Inferior parietal cortex (tissue), 1 donor: ENCODE results near the gene INPP5F.
"Not testable (repeated sequence)": the region's sequence is repeated elsewhere in the genome, so short reads cannot be mapped to it uniquely, and the experiment has no call there.

ENCODE experiments used
- DNase-seq: peaks from one replicate; pipeline ENCODE4 v3.0.0-alpha.2; 2016; ENCODE audit errors: extremely low spot score

Gene INPP5F

GRCh38 chr10:119742947-119743648 is 17.2 kb downstream of the INPP5F start:
- DNase-seq, result no peak

DNA sequence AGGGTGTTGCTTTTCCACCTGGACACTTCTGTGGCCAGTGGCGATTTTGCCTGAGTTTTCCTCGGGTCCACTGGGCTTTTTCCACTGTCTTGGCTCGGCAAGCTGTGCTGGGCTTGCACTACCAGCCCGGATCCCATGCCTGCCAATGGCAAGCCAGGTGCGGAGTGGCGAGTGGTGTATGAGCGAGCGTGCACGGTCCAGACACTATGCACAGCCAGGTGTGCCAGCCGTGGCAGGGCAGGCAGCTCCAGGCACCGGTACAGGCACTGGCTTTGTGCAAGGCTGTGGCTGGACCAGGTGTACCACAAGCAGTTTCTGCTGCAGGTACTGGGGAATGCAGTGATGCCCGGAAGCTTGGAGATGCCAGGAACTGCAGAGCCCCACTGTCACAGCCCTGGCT is 22.1 kb downstream of the INPP5F start:
- no peak for DNase-seq

GRCh38 chr10:119748871-119749270 is 23.0 kb downstream of the INPP5F start:
- no peak for DNase-seq

- no peak for DNase-seq
Observed at GRCh38 chr10:119749455-119749854, 23.6 kb downstream of the INPP5F start.

GRCh38 chr10:119750391-119751230 is 24.8 kb downstream of the INPP5F start:
- DNase-seq, result peak; percentile 90

- DNase-seq, result no peak
Observed at GRCh38 chr10:119753309-119753708, 27.5 kb downstream of the INPP5F start.

DNA sequence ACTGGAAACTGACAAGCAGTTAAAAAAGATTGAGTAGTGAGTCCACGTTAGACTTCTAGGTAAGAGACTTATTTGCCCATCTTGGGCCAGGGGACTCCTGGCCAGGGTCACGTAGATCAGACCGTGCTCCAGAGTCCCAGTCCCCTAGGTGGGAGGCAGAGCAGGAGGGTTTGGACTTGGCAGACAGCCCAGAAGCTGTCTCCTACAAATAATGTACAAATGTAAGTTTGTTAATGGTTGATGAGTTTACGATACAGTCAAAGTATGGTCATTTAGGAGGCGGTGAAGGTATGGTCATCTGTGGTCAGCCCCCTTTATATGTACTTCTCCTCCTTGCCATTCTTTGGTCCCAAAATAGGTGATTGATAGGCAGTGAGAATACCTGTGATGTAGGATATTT is 28.2 kb downstream of the INPP5F start:
- no peak for DNase-seq

DNA sequence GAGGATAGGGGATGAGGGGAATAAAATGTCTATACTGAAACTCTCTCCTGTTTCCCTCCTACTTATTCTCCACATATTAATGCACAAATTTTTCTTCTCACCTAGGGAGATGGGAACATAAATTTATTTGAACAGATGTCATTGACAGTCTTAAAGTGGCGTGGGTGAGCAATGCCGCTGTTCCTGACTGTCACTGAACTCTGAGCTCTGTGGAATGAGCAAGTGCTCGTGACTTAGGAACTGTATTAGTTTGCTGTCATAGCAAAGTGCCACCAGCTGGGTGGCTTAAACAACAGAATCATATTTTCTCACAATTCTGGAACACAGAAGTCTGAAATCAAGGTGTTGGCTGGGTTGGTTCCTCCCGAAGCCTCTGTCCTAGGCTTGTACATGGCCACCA is 29.1 kb downstream of the INPP5F start:
- no peak for DNase-seq

GRCh38 chr10:119755446-119755845 is 29.6 kb downstream of the INPP5F start:
- no peak for DNase-seq

DNA sequence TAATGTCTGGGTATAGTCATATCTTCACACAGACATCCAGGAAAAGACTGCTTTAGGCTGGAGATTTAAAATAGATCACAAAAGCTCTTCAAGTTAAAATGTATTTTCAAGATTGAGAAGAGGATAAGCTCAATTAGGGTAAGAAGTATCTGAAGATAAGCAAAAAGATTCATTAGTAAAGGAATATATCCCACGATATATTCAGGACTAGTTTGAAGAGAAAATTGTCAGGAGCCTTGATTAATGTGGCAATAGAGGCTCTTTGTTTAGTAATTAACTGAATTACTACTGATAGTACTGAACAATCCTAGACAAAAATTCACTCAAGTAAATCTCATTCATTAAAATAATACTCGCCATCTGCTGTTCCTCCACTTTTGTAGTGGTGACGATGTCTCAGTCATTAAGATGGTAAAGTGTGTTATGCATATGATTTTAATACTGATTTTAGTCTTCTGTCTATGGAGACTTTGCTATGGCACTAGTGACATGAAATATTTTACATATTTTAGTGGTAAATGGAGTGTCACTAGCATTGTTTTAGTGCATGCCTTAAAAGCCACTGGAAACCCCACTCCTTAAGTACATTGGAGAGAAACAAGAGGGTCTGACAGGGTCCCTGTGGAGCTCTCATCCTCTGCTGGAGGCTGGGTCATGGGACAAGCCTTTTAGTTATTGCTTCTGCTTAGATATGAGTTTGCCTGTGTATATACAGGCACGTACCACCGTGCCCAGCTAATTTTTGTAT is 32.8 kb downstream of the INPP5F start:
- DNase-seq, result no peak

DNA sequence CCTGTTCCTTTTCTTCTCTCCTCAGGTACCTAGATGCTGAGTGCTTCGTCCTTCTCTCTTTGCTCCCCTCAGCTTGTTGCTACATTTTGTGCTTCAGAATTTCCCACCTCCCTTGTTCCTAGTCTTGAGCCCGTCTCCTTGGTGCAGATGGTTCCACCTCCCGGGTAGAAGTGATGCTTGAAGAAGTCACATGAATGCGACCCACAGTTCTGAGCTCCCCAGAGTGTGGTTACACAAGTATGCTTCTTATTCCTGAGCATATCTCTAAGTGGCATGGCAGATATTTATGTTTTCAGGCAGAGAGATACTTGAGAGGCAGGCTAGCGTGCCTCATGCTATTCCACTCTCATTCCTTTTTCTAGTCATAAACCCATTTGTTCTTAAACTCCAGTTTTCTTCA is 34.0 kb downstream of the INPP5F start:
- DNase-seq, result no peak

- DNase-seq, result no peak
Observed at GRCh38 chr10:119761106-119761505, 35.3 kb downstream of the INPP5F start.

DNA sequence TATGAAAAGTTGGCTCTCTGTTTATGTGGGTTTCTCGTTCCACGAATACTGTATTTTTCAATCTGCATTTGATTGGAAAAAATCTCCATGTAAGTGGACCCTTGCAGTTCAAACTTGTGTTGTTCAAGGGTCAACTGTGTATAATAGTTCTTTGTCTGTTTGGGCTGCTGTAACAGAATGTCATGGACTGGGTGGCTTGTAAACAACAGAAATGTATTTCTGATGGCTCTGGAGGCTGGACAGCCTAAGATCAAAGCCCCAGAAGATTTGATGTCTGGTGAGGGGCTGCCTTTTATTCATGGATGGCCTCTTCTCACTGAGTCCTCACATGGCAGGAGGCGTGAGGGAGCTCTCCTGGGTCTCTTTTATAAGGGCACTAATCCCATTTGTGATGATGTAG is 36.2 kb downstream of the INPP5F start:
- no peak for DNase-seq

DNA sequence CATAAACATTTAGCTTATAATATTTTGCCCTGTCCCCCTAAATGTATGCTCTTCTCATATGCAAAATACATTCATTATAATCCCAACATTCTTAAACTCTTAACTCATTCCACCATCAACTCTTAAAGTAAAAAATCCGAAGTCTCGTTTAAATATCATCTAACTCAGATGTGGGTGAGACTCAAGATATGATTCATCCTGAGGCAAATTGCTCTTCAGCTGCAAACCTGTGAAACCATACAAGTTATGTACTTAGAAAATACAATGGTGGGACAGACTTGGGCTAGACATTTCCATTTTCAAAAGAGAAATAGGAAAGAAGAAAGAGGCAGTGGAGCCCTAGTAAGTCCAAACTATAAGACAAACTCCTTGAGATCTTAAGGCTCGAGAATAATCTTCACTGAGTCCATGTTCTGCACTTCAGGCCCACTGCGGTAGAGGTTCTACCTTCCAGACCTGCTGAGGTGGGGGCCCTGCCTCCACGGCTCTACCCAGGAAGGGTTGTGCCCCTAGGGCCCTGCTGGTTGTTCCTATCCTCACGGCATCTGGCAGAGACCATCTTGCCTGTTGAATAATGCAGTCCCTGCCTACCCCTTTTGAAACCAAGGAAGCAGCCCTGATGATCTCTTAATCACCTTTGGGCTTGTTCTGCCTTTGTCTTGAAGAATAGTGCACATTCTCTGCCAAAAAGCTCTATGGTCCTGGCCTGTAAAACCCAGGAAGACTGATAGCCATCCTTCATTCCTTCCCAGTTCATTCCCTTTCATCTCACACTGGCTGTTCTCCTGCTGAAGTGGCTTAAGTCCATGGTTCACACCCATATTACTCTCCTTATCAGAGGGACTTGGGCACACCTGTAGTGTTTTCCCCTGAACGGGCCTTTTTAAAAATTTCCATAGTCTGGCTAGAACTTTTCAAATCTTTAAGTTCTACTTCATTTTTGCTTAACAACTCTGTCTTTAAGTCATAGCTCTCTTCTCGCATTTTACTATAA is 37.3 kb downstream of the INPP5F start:
- no peak for DNase-seq

- no peak for DNase-seq
Observed at GRCh38 chr10:119768455-119769094, 42.7 kb downstream of the INPP5F start.

DNA sequence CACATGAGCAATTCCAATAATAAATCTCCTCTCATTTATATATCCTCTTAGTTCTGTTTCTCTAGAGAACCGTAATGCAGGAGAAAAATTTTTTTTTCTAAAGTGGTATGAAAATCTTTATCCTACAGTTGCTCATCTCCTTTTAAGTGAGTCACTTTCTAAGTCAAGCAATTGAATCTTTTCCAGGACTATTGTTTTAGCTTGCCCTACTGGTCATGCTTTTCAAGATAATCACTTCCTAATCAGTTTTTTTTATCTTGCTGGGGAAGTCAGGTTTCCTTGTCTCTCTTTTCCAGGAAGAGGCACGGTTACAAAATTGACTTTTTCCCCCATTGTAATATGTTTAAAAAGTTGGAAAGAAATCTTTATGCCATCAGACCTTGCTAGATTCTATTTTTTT is 44.0 kb downstream of the INPP5F start:
- no peak for DNase-seq

- DNase-seq, result no peak
Observed at GRCh38 chr10:119770928-119771327, 45.1 kb downstream of the INPP5F start.

DNA sequence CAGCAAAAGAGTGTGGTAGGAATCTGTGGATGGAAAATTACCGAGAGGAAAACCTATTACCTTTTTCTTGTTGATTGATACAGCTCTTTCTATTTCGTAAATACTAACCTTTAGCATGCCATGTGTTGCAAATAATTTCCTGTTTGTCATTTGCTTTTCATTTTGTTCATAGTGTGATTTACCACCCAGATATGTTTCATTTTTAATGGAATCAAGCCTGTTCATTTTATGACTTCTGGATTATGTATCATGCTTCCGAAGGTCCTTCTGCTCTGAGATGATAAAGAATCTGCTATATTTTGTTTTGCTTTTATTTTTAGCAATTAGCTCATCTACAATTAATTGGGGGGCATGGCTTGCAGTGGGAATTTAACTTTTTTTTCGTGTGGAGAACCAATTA is 46.5 kb downstream of the INPP5F start:
- DNase-seq, result no peak

DNA sequence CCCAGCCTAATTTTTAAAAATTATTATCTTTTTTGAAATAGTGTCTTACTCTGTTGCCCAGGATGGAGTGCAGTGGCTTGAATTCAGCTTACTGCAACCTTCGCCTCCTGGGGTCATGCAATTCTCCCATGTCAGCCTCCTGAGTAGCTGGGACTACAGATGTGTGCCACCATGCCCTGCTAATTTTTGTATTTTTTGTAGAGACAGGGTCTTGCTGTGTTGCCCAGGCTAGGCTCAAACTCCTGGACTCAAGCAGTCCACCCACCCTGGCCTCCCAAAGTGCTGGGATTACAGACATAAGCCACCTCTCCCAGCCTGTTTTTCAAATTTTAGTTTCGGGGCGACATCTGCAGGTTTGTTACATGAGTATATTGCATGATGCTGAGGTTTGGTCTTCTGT is 47.2 kb downstream of the INPP5F start:
- not testable (repeated sequence) for DNase-seq

DNA sequence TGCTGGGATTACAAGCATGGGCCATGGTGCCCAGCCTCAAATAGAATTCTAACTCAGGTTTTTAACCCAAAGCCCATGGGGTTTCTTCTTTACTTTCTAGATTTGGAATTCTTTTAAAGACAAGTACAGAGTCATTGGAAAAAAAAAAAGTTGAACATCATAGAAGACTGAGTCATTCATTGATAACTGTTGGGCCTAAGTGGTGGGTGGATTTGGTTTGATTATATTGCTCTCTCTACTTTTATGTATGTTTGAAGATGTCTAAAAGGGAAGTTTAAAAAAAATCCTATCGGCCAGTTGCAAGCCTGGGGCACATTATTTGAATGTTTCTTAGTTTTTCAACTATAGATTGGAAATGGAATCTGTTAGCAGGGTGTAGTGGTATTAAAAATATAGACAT is 49.7 kb downstream of the INPP5F start:
- no peak for DNase-seq

- DNase-seq, result no peak
Observed at GRCh38 chr10:119776536-119776935, 50.7 kb downstream of the INPP5F start.
